Measurements from ENCODE around the gene RIPOR3. TPM values are rescaled to one million over a fixed set of nuclear protein-coding genes. Genes with fewer than 3 reads are reported as not detected.
"Not testable (repeated sequence)": the region's sequence is repeated elsewhere in the genome, so short reads cannot be mapped to it uniquely, and the experiment has no call there.

The RIPOR3 gene
- total RNA-seq, 1 experiment from 2014 or later, result 0.58 TPM

- not testable (repeated sequence) for DNase-seq (ENCODE audit: low spot score)
Measured at GRCh38 chr20:50703651-50704438, 12.5 kb upstream of the RIPOR3 start.

- DNase-seq (ENCODE audit: low spot score), result no peak
Measured at GRCh38 chr20:50701041-50701963, 10.0 kb upstream of the RIPOR3 start.

GRCh38 chr20:50699688-50700087 is 8.3 kb upstream of the RIPOR3 start:
- no peak for DNase-seq (ENCODE audit: low spot score)

GRCh38 chr20:50698255-50698654 is 6.9 kb upstream of the RIPOR3 start:
- not testable (repeated sequence) for DNase-seq (ENCODE audit: low spot score)

- no peak for DNase-seq (ENCODE audit: low spot score)
Measured at GRCh38 chr20:50695135-50695872, 4.0 kb upstream of the RIPOR3 start.

- no peak for DNase-seq (ENCODE audit: low spot score)
Measured at GRCh38 chr20:50694379-50695134, 3.2 kb upstream of the RIPOR3 start.

GRCh38 chr20:50693001-50693400 is 1.7 kb upstream of the RIPOR3 start:
- no peak for DNase-seq (ENCODE audit: low spot score)

- DNase-seq (ENCODE audit: low spot score), result no peak
Measured at GRCh38 chr20:50692552-50692933, 1.2 kb upstream of the RIPOR3 start.

- DNase-seq (ENCODE audit: low spot score), result no peak
Measured at GRCh38 chr20:50691573-50692551, 520 bp upstream of the RIPOR3 start.

GRCh38 chr20:50689864-50690649 is 1.3 kb downstream of the RIPOR3 start:
- DNase-seq (ENCODE audit: low spot score), result no peak

- DNase-seq (ENCODE audit: low spot score), result no peak
Measured at GRCh38 chr20:50688256-50688975, 2.9 kb downstream of the RIPOR3 start.

- no peak for DNase-seq (ENCODE audit: low spot score)
Measured at GRCh38 chr20:50686821-50687220, 4.5 kb downstream of the RIPOR3 start.

GRCh38 chr20:50683570-50683969 is 7.8 kb downstream of the RIPOR3 start:
- no peak for DNase-seq (ENCODE audit: low spot score)

GRCh38 chr20:50682947-50683530 is 8.3 kb downstream of the RIPOR3 start:
- no peak for DNase-seq (ENCODE audit: low spot score)

GRCh38 chr20:50682065-50682464 is 9.3 kb downstream of the RIPOR3 start:
- no peak for DNase-seq (ENCODE audit: low spot score)

GRCh38 chr20:50681359-50682064 is 9.8 kb downstream of the RIPOR3 start:
- no peak for DNase-seq (ENCODE audit: low spot score)

- no peak for DNase-seq (ENCODE audit: low spot score)
Measured at GRCh38 chr20:50680105-50680960, 11.0 kb downstream of the RIPOR3 start.

Data from H4 (cell line).